ENCODE data around the gene MSX2. TPM values are rescaled to one million over a fixed set of nuclear protein-coding genes. Genes with fewer than 3 reads are reported as not detected.

MSX2 gene
- polyA plus RNA-seq, 1 donor, result 1.7 TPM

GRCh38 chr5:174692982-174693422, 31.4 kb upstream of the MSX2 start:
- Histone ChIP-seq H3K27ac (ENCODE audit: low read length) (peak overlapping the region; percentile 60), H3K36me3 (ENCODE audit: control insufficient read depth, insufficient read depth, low read length) (no peaks in the 10 kb centered on the region), H3K4me1 (ENCODE audit: control insufficient read depth, insufficient read depth, low read length) (peaks cover 27% of the 10 kb centered on the region), H3K4me3 (ENCODE audit: low read length) (peak overlapping the region; percentile 22), H3K27me3 (ENCODE audit: control insufficient read depth, insufficient read depth, low read length) (peaks cover 53% of the 10 kb centered on the region), H3K9me3 (ENCODE audit: control insufficient read depth, low read depth, low read length) (no peaks in the 10 kb centered on the region)
- WGBS (ENCODE audit: insufficient coverage, low lambda C conversion rate), result 0% methylated on average over 1 of the region's 16 CpGs
- peak; percentile 68 to 88 for DNase-seq

- Histone ChIP-seq H3K9me3 (ENCODE audit: control insufficient read depth, low read depth, low read length) (no peaks in the 10 kb centered on the region), H3K27ac (ENCODE audit: low read length) (no peak overlapping the region), H3K27me3 (ENCODE audit: control insufficient read depth, insufficient read depth, low read length) (peaks cover 44% of the 10 kb centered on the region), H3K4me3 (ENCODE audit: low read length) (no peak overlapping the region), H3K4me1 (ENCODE audit: control insufficient read depth, insufficient read depth, low read length) (peaks cover 27% of the 10 kb centered on the region), H3K36me3 (ENCODE audit: control insufficient read depth, insufficient read depth, low read length) (no peaks in the 10 kb centered on the region)
- peak; percentile 53 to 79 for DNase-seq
- WGBS (ENCODE audit: insufficient coverage, low lambda C conversion rate), result 50% methylated on average over 1 of the region's 11 CpGs
These were observed 30.5 kb upstream of the MSX2 start for GRCh38 chr5:174693697-174694385.

GRCh38 chr5:174694611-174695010, 29.8 kb upstream of the MSX2 start:
- Histone ChIP-seq H3K36me3 (ENCODE audit: control insufficient read depth, insufficient read depth, low read length) (no peaks in the 10 kb centered on the region), H3K4me3 (ENCODE audit: low read length) (no peak overlapping the region), H3K27ac (ENCODE audit: low read length) (no peak overlapping the region), H3K27me3 (ENCODE audit: control insufficient read depth, insufficient read depth, low read length) (peaks cover 37% of the 10 kb centered on the region), H3K4me1 (ENCODE audit: control insufficient read depth, insufficient read depth, low read length) (peaks cover 27% of the 10 kb centered on the region), H3K9me3 (ENCODE audit: control insufficient read depth, low read depth, low read length) (no peaks in the 10 kb centered on the region)
- no CpG with 5 or more reads among the region's 7 CpGs for WGBS (ENCODE audit: insufficient coverage, low lambda C conversion rate)
- no peak for DNase-seq

- H3K27me3 ChIP-seq (ENCODE audit: control insufficient read depth, insufficient read depth, low read length), result peaks cover 12% of the 10 kb centered on the region
- H3K4me3 ChIP-seq (ENCODE audit: low read length), result no peak overlapping the region
- no peaks in the 10 kb centered on the region for H3K36me3 ChIP-seq (ENCODE audit: control insufficient read depth, insufficient read depth, low read length)
- H3K27ac ChIP-seq (ENCODE audit: low read length), result no peak overlapping the region
- no peak for DNase-seq
- peaks cover 14% of the 10 kb centered on the region for H3K4me1 ChIP-seq (ENCODE audit: control insufficient read depth, insufficient read depth, low read length)
- H3K9me3 ChIP-seq (ENCODE audit: control insufficient read depth, low read depth, low read length), result no peaks in the 10 kb centered on the region
- no CpG with 5 or more reads among the region's 8 CpGs for WGBS (ENCODE audit: insufficient coverage, low lambda C conversion rate)
These were observed 26.2 kb upstream of the MSX2 start for GRCh38 chr5:174698156-174698555.

- peaks cover 6% of the 10 kb centered on the region for H3K27me3 ChIP-seq (ENCODE audit: control insufficient read depth, insufficient read depth, low read length)
- no CpG with 5 or more reads among the region's 3 CpGs for WGBS (ENCODE audit: insufficient coverage, low lambda C conversion rate)
- no peak overlapping the region for H3K4me3 ChIP-seq (ENCODE audit: low read length)
- no peak overlapping the region for H3K27ac ChIP-seq (ENCODE audit: low read length)
- H3K36me3 ChIP-seq (ENCODE audit: control insufficient read depth, insufficient read depth, low read length), result no peaks in the 10 kb centered on the region
- peaks cover 9% of the 10 kb centered on the region for H3K4me1 ChIP-seq (ENCODE audit: control insufficient read depth, insufficient read depth, low read length)
- DNase-seq, result no peak
- H3K9me3 ChIP-seq (ENCODE audit: control insufficient read depth, low read depth, low read length), result no peaks in the 10 kb centered on the region
These were observed 25.3 kb upstream of the MSX2 start for GRCh38 chr5:174699131-174699530.

- no peak for DNase-seq
- Histone ChIP-seq H3K9me3 (ENCODE audit: control insufficient read depth, low read depth, low read length) (no peaks in the 10 kb centered on the region), H3K27ac (ENCODE audit: low read length) (no peak overlapping the region), H3K4me1 (ENCODE audit: control insufficient read depth, insufficient read depth, low read length) (no peaks in the 10 kb centered on the region), H3K36me3 (ENCODE audit: control insufficient read depth, insufficient read depth, low read length) (no peaks in the 10 kb centered on the region), H3K27me3 (ENCODE audit: control insufficient read depth, insufficient read depth, low read length) (peaks cover 17% of the 10 kb centered on the region), H3K4me3 (ENCODE audit: low read length) (no peak overlapping the region)
- WGBS (ENCODE audit: insufficient coverage, low lambda C conversion rate), result 13% methylated on average over 3 of the region's 9 CpGs
These were observed 17.3 kb upstream of the MSX2 start for GRCh38 chr5:174706997-174707572.

- H3K36me3 ChIP-seq (ENCODE audit: control insufficient read depth, insufficient read depth, low read length), result no peaks in the 10 kb centered on the region
- DNase-seq, result no peak
- no peaks in the 10 kb centered on the region for H3K4me1 ChIP-seq (ENCODE audit: control insufficient read depth, insufficient read depth, low read length)
- 83% methylated on average over 2 of the region's 11 CpGs for WGBS (ENCODE audit: insufficient coverage, low lambda C conversion rate)
- no peak overlapping the region for H3K27ac ChIP-seq (ENCODE audit: low read length)
- H3K9me3 ChIP-seq (ENCODE audit: control insufficient read depth, low read depth, low read length), result no peaks in the 10 kb centered on the region
- peaks cover 17% of the 10 kb centered on the region for H3K27me3 ChIP-seq (ENCODE audit: control insufficient read depth, insufficient read depth, low read length)
- H3K4me3 ChIP-seq (ENCODE audit: low read length), result no peak overlapping the region
These were observed 16.7 kb upstream of the MSX2 start for GRCh38 chr5:174707671-174708070.

- DNase-seq, result no peak
- Histone ChIP-seq H3K27ac (ENCODE audit: low read length) (no peak overlapping the region), H3K9me3 (ENCODE audit: control insufficient read depth, low read depth, low read length) (no peaks in the 10 kb centered on the region), H3K27me3 (ENCODE audit: control insufficient read depth, insufficient read depth, low read length) (peaks cover 17% of the 10 kb centered on the region), H3K4me1 (ENCODE audit: control insufficient read depth, insufficient read depth, low read length) (no peaks in the 10 kb centered on the region), H3K4me3 (ENCODE audit: low read length) (no peak overlapping the region), H3K36me3 (ENCODE audit: control insufficient read depth, insufficient read depth, low read length) (no peaks in the 10 kb centered on the region)
- WGBS (ENCODE audit: insufficient coverage, low lambda C conversion rate), result no CpG with 5 or more reads among the region's 20 CpGs
These were observed 15.7 kb upstream of the MSX2 start for GRCh38 chr5:174708476-174709207.

GRCh38 chr5:174714751-174715150, 9.6 kb upstream of the MSX2 start:
- H3K27ac ChIP-seq (ENCODE audit: low read length), result no peak overlapping the region
- no peaks in the 10 kb centered on the region for H3K4me1 ChIP-seq (ENCODE audit: control insufficient read depth, insufficient read depth, low read length)
- no peaks in the 10 kb centered on the region for H3K36me3 ChIP-seq (ENCODE audit: control insufficient read depth, insufficient read depth, low read length)
- H3K4me3 ChIP-seq (ENCODE audit: low read length), result no peak overlapping the region
- no peaks in the 10 kb centered on the region for H3K9me3 ChIP-seq (ENCODE audit: control insufficient read depth, low read depth, low read length)
- H3K27me3 ChIP-seq (ENCODE audit: control insufficient read depth, insufficient read depth, low read length), result peaks cover 29% of the 10 kb centered on the region
- DNase-seq, result no peak

- WGBS (ENCODE audit: insufficient coverage, low lambda C conversion rate), result 80% methylated on average over 1 of the region's 3 CpGs
- no peak overlapping the region for H3K4me3 ChIP-seq (ENCODE audit: low read length)
- H3K9me3 ChIP-seq (ENCODE audit: control insufficient read depth, low read depth, low read length), result no peaks in the 10 kb centered on the region
- no peaks in the 10 kb centered on the region for H3K4me1 ChIP-seq (ENCODE audit: control insufficient read depth, insufficient read depth, low read length)
- H3K27ac ChIP-seq (ENCODE audit: low read length), result no peak overlapping the region
- no peak for DNase-seq
- no peaks in the 10 kb centered on the region for H3K36me3 ChIP-seq (ENCODE audit: control insufficient read depth, insufficient read depth, low read length)
- H3K27me3 ChIP-seq (ENCODE audit: control insufficient read depth, insufficient read depth, low read length), result peaks cover 40% of the 10 kb centered on the region
These were observed 8.6 kb upstream of the MSX2 start for GRCh38 chr5:174715804-174716203.
